ENCODE data around the gene DCDC2B. TPM values are rescaled to one million over a fixed set of nuclear protein-coding genes. Genes with fewer than 3 reads are reported as not detected.

The DCDC2B gene
- total and polyA plus RNA-seq, 9 of the 15 experiments (the other 6 are each of a cell fraction or from before 2014, with no cell fraction given): not detected

DNA sequence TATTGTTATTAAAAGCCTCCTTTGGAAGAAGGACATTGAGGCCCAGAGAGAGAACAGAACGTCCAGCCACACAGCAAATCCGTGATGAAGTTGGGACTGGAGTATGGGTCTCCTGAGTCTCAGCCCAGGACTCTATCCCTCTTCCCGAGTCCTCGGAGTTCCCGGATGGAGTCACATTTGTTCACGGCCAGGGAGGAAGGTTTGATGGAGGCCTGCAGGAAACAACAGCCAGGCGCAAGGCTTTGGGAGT lies 29.8 kb upstream of the DCDC2B start (continued):
- TF ChIP-seq, protein P1, sequence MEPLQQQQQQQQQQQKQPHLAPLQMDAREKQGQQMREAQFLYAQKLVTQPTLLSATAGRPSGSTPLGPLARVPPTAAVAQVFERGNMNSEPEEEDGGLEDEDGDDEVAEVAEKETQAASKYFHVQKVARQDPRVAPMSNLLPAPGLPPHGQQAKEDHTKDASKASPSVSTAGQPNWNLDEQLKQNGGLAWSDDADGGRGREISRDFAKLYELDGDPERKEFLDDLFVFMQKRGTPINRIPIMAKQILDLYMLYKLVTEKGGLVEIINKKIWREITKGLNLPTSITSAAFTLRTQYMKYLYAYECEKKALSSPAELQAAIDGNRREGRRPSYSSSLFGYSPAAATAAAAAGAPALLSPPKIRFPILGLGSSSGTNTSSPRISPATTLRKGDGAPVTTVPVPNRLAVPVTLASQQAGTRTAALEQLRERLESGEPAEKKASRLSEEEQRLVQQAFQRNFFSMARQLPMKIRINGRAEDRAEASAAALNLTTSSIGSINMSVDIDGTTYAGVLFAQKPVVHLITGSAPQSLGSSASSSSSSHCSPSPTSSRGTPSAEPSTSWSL (CRISPR knock-in tag; IDR thresholded peaks at IDR 0.05; ENCODE audit: borderline replicate concordance): no peak
- TF ChIP-seq POLR2G (IDR thresholded peaks at IDR 0.05; ENCODE audit: low read depth, low read length): no peak
- TF ChIP-seq PYGO2 (tag; IDR thresholded peaks at IDR 0.05): no peak
- no peak for TF ChIP-seq ARNT (IDR thresholded peaks at IDR 0.05)
- 0 out of 4 replicates have a peak, but pooled peaks of 1 of the 2 experiments have one; percentile 55 for TF ChIP-seq SRF (CRISPR knock-in tag; IDR thresholded peaks at IDR 0.05)
- no peak for TF ChIP-seq PML (IDR thresholded peaks at IDR 0.05; ENCODE audit: low read length)
- no peak for TF ChIP-seq NELFE (IDR thresholded peaks at IDR 0.05; ENCODE audit: insufficient read depth, insufficient read length)
- TF ChIP-seq LARP7 (IDR thresholded peaks at IDR 0.05): no peak
- TF ChIP-seq ADNP (tag; IDR thresholded peaks at IDR 0.05): no peak
- no peak for TF ChIP-seq CCNT2 (IDR thresholded peaks at IDR 0.05; ENCODE audit: borderline replicate concordance, extremely low read depth, insufficient read length, low read depth, low read length)
- no peak for TF ChIP-seq ATF1 (CRISPR knock-in tag; IDR thresholded peaks at IDR 0.05)
- no peak for TF ChIP-seq ATF1 (tag; IDR thresholded peaks at IDR 0.05)
- TF ChIP-seq, protein P2, sequence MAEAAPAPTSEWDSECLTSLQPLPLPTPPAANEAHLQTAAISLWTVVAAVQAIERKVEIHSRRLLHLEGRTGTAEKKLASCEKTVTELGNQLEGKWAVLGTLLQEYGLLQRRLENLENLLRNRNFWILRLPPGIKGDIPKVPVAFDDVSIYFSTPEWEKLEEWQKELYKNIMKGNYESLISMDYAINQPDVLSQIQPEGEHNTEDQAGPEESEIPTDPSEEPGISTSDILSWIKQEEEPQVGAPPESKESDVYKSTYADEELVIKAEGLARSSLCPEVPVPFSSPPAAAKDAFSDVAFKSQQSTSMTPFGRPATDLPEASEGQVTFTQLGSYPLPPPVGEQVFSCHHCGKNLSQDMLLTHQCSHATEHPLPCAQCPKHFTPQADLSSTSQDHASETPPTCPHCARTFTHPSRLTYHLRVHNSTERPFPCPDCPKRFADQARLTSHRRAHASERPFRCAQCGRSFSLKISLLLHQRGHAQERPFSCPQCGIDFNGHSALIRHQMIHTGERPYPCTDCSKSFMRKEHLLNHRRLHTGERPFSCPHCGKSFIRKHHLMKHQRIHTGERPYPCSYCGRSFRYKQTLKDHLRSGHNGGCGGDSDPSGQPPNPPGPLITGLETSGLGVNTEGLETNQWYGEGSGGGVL (CRISPR knock-in tag; IDR thresholded peaks at IDR 0.05): no peak
- TF ChIP-seq, protein P3, sequence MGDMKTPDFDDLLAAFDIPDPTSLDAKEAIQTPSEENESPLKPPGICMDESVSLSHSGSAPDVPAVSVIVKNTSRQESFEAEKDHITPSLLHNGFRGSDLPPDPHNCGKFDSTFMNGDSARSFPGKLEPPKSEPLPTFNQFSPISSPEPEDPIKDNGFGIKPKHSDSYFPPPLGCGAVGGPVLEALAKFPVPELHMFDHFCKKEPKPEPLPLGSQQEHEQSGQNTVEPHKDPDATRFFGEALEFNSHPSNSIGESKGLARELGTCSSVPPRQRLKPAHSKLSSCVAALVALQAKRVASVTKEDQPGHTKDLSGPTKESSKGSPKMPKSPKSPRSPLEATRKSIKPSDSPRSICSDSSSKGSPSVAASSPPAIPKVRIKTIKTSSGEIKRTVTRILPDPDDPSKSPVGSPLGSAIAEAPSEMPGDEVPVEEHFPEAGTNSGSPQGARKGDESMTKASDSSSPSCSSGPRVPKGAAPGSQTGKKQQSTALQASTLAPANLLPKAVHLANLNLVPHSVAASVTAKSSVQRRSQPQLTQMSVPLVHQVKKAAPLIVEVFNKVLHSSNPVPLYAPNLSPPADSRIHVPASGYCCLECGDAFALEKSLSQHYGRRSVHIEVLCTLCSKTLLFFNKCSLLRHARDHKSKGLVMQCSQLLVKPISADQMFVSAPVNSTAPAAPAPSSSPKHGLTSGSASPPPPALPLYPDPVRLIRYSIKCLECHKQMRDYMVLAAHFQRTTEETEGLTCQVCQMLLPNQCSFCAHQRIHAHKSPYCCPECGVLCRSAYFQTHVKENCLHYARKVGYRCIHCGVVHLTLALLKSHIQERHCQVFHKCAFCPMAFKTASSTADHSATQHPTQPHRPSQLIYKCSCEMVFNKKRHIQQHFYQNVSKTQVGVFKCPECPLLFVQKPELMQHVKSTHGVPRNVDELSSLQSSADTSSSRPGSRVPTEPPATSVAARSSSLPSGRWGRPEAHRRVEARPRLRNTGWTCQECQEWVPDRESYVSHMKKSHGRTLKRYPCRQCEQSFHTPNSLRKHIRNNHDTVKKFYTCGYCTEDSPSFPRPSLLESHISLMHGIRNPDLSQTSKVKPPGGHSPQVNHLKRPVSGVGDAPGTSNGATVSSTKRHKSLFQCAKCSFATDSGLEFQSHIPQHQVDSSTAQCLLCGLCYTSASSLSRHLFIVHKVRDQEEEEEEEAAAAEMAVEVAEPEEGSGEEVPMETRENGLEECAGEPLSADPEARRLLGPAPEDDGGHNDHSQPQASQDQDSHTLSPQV (IDR thresholded peaks at IDR 0.05): no peak
- TF ChIP-seq ZNF764 (CRISPR knock-in tag; IDR thresholded peaks at IDR 0.05; ENCODE audit: low read depth): peak; percentile 43; the same call in 1 of the 2 replicates
- peak; percentile 44; the same call in 1 of the 2 replicates for TF ChIP-seq ZNF239 (CRISPR knock-in tag; IDR thresholded peaks at IDR 0.05)
- TF ChIP-seq FOXJ3 (CRISPR knock-in tag; IDR thresholded peaks at IDR 0.05): no peak
- TF ChIP-seq POLR3A (IDR thresholded peaks at IDR 0.05; ENCODE audit: borderline replicate concordance, extremely low read depth, insufficient read depth, insufficient read length): no peak
- TF ChIP-seq, protein P4, sequence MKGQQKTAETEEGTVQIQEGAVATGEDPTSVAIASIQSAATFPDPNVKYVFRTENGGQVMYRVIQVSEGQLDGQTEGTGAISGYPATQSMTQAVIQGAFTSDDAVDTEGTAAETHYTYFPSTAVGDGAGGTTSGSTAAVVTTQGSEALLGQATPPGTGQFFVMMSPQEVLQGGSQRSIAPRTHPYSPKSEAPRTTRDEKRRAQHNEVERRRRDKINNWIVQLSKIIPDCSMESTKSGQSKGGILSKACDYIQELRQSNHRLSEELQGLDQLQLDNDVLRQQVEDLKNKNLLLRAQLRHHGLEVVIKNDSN (CRISPR knock-in tag; IDR thresholded peaks at IDR 0.05): no peak
- no peak for TF ChIP-seq ZNF696 (CRISPR knock-in tag; conservative IDR thresholded peaks at IDR 0.05)
- no peak for TF ChIP-seq CREB1 (IDR thresholded peaks at IDR 0.05)
- TF ChIP-seq CREB1 (CRISPR knock-in tag; IDR thresholded peaks at IDR 0.05): no peak
- TF ChIP-seq EGR1 (conservative IDR thresholded peaks at IDR 0.05): no peak

Data from K562 (cell line).